SKM-1 treated with dmso at 0.1 percent for 144 hours (cell line): ENCODE results near the gene OAS3.
"Not testable (repeated sequence)": the region's sequence is repeated elsewhere in the genome, so short reads cannot be mapped to it uniquely, and the experiment has no call there.

Source experiments
- DNase-seq: peaks from one replicate; lab custom pipeline; 2025; ENCODE audit not compliant: unreplicated experiment; lab: John Stamatoyannopoulos, UW

The OAS3 gene

DNA sequence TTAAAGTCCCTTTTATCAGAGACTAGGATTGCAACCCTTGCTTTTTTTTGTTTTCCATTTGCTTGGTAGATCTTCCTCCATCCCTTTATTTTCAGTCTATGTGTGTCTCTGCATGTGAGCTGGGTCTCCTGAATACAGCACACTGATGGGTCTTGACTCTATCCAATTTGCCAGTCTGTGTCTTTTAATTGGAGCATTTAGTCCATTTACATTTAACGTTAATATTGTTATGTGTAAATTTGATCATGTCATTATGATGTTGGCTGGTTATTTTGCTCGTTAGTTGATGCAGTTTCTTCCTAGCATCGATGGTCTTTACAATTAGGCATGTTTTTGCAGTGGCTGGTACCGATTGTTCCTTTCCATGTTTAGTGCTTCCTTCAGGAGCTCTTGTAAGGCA, 18.9 kb downstream of the OAS3 start:
- DNase-seq = not testable (repeated sequence)

DNA sequence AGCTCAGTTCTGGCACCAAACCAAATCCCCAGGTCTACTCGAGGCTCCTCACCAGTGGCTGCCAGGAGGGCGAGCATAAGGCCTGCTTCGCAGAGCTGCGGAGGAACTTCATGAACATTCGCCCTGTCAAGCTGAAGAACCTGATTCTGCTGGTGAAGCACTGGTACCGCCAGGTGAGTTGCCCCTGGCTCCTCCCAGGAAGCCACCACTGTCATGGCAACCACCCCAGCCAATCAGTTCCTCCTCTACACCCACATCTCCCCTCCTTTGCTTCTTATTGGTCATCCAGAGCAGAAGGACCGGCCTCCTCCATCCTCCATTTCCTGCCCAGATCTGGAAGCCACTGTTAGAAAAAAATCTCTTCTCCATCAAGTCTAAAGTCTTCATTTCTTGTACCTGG, 22.8 kb downstream of the OAS3 start:
- DNase-seq = no peak

DNA sequence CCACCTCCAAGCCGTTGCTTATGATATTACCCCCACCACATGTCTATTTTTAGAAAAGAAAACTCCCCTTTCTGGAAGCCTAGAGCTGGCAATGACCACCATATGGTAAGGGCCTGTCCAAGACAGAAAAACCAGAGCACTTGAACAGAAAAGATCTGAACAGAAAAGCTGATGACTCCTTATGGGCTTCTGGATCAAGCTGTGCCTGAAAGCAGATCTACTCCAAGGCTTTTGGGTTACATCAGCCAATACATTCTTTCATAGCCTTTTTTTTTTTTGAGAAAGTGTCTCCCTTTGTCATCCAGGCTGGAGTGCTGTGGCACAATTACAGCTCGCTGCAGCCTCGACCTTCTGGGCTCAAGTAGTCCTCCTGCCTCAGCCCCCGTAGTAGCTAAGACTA, 23.3 kb downstream of the OAS3 start:
- DNase-seq = no peak

DNA sequence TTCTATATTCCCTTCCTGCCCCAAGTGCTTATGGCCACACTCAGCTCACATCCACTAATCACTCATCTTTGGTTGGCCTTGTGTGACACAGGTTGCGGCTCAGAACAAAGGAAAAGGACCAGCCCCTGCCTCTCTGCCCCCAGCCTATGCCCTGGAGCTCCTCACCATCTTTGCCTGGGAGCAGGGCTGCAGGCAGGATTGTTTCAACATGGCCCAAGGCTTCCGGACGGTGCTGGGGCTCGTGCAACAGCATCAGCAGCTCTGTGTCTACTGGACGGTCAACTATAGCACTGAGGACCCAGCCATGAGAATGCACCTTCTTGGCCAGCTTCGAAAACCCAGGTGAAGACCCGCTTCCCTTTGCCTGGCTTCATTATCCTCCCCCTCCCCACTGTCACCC, 24.3 kb downstream of the OAS3 start:
- no peak for DNase-seq

DNA sequence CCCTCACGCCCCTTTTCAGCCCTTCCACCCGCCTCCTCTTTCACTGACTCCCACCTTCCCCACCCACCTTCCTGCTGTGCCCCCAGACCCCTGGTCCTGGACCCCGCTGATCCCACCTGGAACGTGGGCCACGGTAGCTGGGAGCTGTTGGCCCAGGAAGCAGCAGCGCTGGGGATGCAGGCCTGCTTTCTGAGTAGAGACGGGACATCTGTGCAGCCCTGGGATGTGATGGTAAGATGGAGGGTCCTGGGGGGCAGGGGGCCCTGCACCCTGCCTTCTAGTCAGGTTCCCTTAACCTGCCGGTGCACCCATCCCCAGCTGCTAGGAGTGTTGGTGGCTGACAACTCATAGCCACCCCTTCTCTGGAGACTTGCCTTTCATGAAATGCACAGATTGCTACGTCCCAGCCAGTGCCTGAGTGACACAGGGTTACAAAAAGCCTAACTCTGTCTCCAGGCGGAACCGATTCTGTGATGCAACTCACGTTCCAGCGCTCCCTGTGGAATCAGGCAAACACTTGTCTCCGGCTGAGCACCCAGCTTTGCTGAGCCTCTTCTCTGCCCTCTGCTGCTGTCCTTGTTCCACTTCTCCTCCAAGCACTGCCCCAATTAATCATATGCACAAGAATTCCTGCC, 25.1 kb downstream of the OAS3 start:
- no peak for DNase-seq

DNA sequence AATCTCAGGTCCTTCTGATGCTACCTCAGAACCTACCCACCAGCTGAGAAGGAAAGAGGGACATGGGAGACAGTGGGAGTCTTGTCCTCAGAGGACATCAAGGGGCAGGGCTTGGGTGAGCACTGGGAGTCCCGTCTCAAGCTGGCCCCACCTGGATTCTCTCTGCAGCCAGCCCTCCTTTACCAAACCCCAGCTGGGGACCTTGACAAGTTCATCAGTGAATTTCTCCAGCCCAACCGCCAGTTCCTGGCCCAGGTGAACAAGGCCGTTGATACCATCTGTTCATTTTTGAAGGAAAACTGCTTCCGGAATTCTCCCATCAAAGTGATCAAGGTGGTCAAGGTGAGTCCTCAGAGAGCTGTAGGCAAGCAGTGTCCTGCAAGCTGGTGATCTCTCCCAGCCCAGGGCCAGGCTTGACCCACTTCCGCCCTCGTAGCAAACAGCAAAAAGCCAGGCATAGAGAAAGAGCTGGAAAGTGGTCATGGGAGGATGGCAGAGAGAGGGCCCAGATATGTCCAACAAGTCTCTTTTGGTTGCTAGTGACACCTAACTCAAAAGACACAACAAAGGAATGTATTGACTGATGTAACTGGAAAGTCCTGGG, 25.9 kb downstream of the OAS3 start:
- no peak for DNase-seq

DNA sequence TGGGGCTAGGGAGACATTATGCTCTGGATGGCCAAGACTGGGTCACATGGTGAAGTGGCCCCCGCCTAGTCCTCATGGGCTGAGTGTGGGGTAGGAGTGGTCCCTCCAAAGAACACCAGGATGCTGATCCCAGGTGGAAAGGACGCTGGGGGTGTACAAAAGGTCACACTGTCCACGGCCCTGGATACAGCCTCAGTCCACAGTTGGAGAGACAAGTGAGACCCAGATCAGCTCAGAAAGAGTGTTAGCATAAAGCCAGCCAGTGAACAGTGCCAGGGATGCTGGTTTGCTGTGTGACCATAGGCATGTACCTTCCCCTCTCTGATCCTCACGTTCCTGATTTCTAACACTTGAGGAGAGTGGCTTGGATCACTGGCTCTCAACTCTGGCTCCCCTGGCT, 26.6 kb downstream of the OAS3 start:
- no peak for DNase-seq

DNA sequence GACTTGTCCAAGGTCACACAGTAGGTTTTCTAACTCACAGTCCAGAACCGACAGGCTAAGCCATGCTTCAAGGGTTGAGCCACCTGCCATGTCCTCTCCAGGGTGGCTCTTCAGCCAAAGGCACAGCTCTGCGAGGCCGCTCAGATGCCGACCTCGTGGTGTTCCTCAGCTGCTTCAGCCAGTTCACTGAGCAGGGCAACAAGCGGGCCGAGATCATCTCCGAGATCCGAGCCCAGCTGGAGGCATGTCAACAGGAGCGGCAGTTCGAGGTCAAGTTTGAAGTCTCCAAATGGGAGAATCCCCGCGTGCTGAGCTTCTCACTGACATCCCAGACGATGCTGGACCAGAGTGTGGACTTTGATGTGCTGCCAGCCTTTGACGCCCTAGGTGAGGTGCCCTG, 27.4 kb downstream of the OAS3 start:
- no peak for DNase-seq

DNA sequence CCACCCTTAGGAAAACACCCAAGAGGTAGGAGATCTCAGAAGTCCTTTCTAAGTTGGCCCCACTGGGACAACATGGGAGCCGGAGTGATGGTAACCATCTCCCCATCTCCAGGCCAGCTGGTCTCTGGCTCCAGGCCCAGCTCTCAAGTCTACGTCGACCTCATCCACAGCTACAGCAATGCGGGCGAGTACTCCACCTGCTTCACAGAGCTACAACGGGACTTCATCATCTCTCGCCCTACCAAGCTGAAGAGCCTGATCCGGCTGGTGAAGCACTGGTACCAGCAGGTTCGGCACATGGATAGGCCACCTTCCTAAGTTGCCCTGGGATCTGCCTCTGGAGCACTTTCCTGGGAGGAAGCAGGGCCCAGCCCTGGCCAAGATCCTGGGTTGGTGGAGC, 29.0 kb downstream of the OAS3 start:
- DNase-seq = no peak

DNA sequence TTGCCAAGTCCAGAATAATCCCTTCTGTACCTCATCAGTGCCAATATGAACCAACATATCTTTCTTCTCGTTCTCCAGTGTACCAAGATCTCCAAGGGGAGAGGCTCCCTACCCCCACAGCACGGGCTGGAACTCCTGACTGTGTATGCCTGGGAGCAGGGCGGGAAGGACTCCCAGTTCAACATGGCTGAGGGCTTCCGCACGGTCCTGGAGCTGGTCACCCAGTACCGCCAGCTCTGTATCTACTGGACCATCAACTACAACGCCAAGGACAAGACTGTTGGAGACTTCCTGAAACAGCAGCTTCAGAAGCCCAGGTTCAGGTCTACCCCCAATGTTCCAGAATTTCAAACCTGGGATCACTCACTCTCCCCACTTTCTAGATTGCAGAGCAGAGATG, 29.6 kb downstream of the OAS3 start:
- no peak for DNase-seq

DNA sequence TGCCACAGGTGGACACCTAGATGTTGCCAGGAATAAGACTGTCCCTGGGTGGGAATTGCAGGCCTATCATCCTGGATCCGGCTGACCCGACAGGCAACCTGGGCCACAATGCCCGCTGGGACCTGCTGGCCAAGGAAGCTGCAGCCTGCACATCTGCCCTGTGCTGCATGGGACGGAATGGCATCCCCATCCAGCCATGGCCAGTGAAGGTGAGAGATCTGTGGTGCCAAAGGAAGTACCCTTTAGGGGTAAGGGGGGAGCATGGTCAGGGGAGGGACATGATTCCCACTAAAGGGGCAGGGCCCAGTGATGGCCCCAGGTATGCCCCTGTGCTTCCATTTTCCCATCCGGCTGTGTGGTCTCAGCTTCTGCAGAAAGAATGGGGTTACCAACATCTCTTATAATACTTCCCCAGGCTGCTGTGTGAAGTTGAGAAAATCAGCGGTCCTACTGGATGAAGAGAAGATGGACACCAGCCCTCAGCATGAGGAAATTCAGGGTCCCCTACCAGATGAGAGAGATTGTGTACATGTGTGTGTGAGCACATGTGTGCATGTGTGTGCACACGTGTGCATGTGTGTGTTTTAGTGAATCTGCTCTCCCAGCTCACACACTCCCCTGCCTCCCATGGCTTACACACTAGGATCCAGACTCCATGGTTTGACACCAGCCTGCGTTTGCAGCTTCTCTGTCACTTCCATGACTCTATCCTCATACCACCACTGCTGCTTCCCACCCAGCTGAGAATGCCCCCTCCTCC, 31.5 kb downstream of the OAS3 start:
- DNase-seq = no peak

DNA sequence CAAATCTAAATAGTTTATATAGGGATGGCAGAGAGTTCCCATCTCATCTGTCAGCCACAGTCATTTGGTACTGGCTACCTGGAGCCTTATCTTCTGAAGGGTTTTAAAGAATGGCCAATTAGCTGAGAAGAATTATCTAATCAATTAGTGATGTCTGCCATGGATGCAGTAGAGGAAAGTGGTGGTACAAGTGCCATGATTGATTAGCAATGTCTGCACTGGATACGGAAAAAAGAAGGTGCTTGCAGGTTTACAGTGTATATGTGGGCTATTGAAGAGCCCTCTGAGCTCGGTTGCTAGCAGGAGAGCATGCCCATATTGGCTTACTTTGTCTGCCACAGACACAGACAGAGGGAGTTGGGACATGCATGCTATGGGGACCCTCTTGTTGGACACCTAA, 32.1 kb downstream of the OAS3 start:
- no peak for DNase-seq

DNA sequence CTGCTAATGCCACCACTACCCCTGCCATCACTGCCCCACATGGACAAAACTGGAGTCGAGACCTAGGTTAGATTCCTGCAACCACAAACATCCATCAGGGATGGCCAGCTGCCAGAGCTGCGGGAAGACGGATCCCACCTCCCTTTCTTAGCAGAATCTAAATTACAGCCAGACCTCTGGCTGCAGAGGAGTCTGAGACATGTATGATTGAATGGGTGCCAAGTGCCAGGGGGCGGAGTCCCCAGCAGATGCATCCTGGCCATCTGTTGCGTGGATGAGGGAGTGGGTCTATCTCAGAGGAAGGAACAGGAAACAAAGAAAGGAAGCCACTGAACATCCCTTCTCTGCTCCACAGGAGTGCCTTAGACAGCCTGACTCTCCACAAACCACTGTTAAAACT, 33.0 kb downstream of the OAS3 start:
- DNase-seq = no peak

DNA sequence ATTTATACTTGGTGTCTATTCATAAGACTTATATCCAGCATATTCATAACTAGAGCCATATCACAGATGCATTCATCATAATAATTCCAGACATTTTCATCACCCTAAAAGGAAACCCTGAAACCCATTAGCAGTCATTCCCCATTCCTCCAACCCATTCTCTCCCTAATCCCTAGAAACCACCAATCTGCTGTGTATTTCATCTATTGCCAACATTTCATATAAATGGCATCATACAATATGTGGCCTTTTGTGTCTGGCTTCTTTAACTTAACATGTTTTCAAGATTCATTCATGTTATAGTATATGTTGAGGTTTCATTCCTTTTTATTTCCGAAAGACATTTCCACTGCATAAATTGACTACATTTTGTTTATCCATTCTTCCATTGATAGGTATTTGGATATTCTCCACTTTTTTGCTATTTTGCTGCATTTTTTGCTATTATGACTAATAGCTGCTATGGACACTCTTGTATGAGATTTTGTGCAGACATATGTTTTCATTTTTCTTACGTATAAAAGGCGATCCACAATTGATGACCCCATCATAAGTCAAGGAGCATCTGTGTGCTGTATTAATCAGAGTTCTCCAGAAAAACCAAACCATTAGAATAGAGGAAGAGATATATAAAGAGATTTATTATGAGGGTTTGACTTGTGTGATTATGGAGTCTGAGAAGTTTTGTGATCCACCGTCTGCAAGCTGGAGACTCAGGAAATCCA, 34.9 kb downstream of the OAS3 start:
- DNase-seq = no peak

DNA sequence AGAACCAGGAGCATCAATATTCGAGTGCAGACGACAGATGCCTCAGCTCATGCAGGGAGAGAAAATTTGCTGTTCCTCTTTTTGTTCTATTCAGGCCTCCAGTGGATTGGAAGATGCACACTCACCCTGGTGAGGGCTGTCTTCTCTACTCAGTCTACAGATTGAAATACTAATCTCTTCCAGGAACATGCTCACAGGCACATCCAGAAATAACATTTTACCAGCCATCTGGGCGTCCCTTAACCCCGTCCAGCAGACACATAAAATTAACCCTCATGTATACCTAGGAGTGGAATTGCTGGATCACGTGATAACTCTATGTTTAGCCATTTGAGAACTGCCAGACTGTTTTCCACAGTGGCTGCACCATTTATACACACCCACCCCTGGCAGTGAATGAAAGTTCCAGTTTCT, 35.6 kb downstream of the OAS3 start:
- DNase-seq = no peak

DNA sequence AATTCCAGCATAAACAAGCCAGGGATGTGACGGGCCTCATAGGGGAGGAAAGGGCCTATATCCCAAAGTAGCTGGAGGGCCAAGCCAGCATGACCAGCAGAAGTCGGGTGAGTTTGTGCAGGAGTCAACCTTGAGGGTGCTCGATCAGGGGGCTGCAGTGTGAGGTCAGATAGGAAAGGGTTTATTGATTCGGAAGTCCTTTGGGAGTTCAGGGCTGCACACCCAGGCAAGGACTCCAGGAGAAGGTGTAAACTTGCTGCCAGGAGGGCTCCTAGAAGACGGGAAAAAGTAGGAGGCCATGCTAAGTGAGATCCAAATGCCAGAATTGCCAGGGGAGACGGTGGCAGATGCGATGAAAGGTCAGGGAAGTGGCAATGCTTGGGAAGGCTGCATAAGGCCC, 36.6 kb downstream of the OAS3 start:
- no peak for DNase-seq

DNA sequence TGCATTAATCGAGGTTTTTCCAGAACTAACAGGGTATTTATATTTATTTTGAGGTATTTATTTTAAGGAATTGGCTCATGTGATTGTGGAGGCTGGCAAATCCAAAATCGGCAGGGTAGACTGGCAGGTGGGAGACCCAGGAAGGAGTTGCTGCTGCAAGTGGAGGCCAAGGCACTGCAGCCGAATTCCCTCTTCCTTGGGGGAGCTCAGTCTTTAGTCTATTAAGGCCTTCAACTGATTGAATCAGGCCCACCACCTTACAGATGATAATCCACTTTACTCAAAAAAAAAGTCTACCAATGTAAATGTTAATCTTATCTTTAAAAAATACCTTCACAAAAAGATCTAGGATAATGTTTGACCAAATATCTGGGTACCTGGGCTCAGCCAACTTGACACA, 38.9 kb downstream of the OAS3 start:
- DNase-seq = no peak

DNA sequence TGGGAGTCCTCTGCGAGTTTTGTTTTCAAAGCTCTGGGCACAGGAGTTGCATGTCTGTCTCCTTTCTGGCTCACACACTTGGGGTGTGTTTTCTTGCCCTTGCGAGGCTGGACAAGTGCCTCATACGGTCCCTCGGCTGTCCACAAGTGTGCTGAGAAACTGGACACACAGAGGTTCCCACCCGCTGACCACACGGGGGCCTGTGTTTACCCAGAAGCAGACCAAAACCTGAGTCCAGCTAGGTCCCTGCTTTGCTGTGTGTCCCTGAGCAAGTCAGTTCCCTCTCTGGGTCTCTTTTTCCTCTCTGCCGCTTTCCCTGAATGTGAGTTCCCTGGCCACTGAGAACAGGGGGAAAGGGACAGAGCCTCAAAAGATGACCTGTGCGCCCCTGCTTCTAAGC, 39.4 kb downstream of the OAS3 start:
- DNase-seq = no peak

DNA sequence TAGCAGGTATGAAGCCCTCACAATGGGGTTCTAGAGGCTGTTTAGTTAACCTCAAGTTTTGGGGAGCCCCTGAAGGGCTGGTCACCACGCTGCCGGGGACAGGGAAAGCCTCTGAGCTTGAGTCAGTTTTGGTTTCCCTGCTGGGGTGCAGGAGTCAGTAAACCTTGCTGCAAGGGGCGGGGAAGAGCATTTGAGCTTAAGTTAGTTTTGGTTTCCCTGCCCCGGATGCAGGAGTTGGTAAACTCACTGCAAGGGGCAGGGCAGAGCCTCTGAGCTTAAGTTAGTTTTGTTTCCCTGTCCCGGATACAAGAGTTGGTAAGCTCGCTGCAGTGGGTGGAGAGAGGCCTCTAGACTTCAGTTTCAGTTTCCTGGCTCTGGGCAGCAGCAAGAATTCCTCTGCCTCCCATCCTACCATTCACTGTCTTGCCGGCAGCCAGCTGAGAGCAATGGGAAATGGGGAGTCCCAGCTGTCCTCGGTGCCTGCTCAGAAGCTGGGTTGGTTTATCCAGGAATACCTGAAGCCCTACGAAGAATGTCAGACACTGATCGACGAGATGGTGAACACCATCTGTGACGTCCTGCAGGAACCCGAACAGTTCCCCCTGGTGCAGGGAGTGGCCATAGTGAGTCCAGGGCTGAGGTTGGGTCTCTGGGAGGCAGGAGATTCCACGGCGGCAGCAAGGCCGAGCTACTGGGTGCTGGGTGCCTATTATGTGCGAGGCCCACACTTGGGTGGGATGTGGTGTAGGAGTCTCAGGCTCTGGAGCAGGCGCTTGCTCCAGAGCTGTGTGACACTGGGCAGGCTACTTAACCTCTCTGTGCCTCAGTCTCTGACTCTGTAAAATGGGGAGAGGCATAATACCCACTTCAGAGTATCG, 40.1 kb downstream of the OAS3 start, which contains the start of gene OAS2:
Gene OAS2, plus strand, starts transcription at position 357 of the 878 bp plus-strand sequence. Its CDS starts 90 bp downstream, at position 447.
- DNase-seq = no peak

DNA sequence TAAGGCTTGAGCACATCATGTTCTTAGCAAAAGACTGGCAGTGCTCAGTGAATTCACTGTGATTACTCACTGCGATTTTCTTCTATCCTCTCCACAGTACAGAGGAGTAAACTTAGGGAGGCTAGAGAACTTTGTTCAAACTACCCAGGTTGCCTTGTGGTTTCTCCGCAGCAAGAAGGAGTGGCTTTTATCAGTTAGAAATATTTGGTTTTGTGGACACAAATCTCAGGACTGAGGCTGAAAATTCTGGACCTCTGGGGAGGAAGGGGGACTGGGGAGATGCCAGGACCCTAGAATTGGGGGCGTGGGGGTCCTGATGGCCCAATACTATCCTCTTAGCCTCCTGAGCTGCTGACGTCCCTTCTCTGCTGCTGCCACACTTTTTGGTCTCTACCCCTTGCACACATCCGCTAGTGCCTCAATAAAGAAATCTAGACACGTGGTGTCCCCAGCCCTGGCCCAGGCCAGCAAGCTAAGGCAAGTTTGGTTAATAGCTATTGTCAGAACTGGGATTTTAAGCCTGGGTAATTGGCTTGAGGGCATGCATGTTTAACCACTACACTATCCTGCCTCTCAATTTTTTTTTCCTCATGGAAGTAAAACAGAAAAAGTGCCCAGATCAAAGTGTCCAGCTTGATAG, 40.9 kb downstream of the OAS3 start:
- no peak for DNase-seq
